Fibroblast of pulmonary artery (primary cell): ENCODE data around the gene HDX.
A peak's percentile ranks its signal among the peaks of the same experiment; 100 is the strongest.
"Not testable (repeated sequence)": the region's sequence is repeated elsewhere in the genome, so short reads cannot be mapped to it uniquely, and the experiment has no call there.

Source experiments
- DNase-seq: peaks from one replicate; pipeline ENCODE4 v3.0.0-alpha.2; 2010; ENCODE audit warnings: low read depth
- H3K4me3 ChIP-seq: replicated peaks from 2 replicates; pipeline ENCODE4 v1.5.1; 2011; ENCODE audit warnings: low read depth, mild to moderate bottlenecking, control low read depth, low read length, moderate library complexity
- CTCF ChIP-seq: IDR thresholded peaks from 2 replicates; pipeline ENCODE4 v1.5.1; 2011; ENCODE audit warnings: mild to moderate bottlenecking, control low read depth, low read length, inconsistent platforms; ENCODE audit errors: missing control alignments

The HDX gene, protein sequence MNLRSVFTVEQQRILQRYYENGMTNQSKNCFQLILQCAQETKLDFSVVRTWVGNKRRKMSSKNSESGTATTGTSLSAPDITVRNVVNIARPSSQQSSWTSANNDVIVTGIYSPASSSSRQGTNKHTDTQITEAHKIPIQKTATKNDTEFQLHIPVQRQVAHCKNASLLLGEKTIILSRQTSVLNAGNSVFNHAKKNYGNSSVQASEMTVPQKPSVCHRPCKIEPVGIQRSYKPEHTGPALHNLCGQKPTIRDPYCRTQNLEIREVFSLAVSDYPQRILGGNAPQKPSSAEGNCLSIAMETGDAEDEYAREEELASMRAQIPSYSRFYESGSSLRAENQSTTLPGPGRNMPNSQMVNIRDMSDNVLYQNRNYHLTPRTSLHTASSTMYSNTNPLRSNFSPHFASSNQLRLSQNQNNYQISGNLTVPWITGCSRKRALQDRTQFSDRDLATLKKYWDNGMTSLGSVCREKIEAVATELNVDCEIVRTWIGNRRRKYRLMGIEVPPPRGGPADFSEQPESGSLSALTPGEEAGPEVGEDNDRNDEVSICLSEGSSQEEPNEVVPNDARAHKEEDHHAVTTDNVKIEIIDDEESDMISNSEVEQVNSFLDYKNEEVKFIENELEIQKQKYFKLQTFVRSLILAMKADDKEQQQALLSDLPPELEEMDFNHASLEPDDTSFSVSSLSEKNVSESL

DNA sequence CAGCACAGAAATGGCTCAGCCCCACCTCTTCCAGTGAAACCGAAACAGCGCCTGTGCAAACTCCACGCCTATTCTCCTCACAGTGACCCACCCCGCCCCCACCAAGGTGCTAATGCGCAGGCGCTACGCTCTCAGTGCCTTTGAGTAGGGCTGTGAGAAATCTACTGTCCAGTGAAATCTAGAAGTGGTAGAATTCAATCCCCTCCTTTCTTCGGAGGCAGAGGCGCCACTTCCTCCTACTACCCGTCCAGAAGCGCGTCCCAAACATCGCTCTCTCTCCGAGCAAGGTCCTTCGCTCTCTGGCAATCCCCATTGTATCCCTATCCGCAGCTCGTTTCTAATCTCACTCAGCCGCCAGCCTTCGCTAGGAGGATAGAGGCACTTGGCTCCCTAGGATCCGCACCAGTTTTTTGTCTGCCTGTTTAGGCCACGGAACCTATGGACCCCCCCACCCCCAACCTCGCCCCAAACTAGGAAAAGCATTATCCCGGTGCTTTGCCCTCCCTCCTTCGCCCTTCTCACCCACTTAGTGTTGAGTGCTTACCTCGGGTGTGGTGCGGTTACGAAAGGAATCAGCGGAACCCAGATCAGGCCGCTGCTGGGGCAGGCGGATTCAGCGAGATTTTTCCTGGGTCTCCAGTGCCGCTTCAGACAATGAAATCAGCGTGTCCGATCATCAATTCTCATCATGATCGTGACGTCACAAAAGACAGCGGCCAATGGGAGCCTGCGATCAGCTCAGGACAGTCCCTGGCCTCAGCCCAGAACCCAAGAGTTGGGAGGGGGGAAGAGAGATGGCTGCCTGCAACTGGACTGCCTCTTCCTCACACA lies at the start of gene HDX:
Gene HDX, minus strand, starts transcription at position 656 of the 831 bp plus-strand sequence. CDS start 27,056 bp downstream, outside the sequence.
- TF ChIP-seq CTCF, result no peak
- H3K4me3 ChIP-seq, result peak within 1 kb of the TSS; percentile 75
- peak; percentile 88 for DNase-seq

- H3K4me3 ChIP-seq, DNase-seq: not testable (repeated sequence)
These were observed 39.1 kb upstream of the HDX start for GRCh38 chrX:84541315-84541714.

DNA sequence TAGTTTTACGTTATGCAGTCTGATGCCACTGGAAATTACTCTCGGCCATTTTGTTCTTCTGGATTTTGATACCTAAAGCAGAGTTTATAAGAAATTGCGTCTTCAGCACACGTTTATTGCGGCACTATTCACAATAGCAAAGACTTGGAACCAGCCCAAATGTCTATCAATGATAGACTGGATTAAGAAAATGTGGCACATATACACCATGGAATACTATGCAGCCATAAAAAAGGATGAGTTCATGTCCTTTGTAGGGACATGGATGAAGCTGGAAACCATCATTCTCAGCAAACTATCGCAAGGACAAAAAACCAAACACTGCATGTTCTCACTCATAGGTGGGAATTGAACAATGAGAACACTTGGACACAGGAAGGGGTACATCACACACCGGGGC lies 35.4 kb upstream of the HDX start:
- not testable (repeated sequence) for DNase-seq, H3K4me3 ChIP-seq

DNA sequence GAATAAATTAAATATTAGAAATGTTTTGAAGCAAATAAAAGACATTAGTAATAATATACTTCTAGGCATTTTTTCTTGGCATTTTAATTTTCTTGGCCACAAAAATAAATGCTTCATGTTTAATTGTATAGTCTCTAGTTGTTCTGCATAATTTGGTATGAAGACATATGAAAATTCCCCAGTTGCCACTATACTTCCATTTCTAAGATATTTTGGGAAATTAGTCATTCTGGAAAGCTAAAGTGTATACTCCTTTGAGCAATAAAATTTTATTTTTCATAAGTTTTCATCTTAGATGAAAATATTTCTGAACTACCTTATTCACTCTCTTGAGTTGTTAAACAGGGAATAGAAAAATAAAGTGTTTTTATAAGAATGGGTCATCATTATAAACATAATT lies 13.8 kb downstream of the HDX start:
- no peak for DNase-seq
- TF ChIP-seq CTCF, result no peak
- H3K4me3 ChIP-seq, result no peak overlapping the region

DNA sequence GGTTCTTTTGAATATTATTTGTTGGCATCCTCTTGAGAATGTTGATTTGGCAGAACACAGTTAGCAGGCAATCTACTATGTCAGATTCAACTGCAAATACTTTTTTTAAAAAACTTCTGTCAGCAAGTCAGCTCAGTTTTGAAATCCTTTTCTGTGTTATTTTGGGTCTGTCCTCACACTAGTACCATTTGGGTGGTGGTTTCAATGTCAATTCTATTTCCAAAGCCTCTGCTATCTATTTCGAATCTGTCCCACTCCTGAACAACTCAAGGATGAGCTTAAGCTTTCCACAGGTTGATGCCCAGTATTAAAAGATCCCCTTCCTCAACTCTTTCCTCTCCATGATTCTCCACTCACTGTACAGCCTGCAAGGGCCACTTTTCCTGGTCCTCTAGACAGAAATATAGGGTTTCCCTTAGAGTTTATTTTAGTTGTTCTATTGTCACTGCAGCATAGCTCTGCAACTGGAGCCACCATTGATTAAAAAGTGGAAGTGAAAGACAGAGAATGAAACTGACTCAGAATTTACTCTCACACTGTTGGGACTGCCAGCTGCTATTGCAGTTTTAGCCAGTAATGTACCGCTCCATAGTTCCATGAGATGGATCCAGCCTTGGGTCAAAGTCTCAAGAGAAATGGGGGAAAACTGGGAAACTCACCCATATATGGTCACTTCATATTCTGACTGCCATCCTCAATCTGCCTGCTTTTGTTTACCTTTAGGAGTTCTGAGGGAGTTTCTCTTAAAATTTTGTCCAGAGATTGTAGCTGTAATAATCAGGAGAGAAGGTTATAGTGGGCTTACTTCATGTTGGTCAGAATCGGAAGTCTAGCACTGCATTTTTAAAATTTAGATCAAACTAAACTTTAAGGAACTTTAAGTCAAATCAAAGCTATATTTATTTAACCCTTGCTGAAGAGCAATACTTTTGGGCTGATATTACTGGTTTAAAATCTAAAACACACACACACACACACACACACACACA lies 14.6 kb downstream of the HDX start:
- no peak overlapping the region for H3K4me3 ChIP-seq
- TF ChIP-seq CTCF, result no peak
- no peak for DNase-seq

- no peak for TF ChIP-seq CTCF
- DNase-seq, result no peak
- H3K4me3 ChIP-seq, result no peak overlapping the region
These were observed 23.2 kb downstream of the HDX start for GRCh38 chrX:84479086-84479485.

- no peak overlapping the region for H3K4me3 ChIP-seq
- no peak for TF ChIP-seq CTCF
- no peak for DNase-seq
These were observed 25.1 kb downstream of the HDX start for GRCh38 chrX:84477114-84477513.
